ENCODE data around the gene CLPTM1L.

DNA sequence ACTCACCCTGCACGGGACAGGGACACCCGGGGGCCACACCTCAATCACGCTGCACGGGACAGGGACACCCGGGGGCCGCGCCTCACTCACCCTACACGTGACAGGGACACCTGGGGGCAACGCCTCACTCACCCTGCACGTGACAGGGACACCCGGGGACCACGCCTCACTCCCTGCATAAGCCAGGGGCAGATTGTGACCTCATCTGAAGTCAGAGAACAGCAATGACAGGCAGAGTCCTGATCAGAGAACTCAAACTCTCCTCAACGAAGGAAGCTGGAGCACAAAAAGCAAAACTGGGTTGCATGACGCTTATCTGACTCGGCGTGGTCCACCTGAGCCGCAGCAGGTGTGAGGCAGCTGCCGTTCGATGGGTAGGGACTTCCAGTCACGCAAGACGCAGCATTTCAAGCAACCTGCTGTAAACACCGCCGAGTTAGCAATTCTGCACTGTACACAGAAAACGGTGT is 53.3 kb downstream of the CLPTM1L start:
- TF ChIP-seq, protein P1, sequence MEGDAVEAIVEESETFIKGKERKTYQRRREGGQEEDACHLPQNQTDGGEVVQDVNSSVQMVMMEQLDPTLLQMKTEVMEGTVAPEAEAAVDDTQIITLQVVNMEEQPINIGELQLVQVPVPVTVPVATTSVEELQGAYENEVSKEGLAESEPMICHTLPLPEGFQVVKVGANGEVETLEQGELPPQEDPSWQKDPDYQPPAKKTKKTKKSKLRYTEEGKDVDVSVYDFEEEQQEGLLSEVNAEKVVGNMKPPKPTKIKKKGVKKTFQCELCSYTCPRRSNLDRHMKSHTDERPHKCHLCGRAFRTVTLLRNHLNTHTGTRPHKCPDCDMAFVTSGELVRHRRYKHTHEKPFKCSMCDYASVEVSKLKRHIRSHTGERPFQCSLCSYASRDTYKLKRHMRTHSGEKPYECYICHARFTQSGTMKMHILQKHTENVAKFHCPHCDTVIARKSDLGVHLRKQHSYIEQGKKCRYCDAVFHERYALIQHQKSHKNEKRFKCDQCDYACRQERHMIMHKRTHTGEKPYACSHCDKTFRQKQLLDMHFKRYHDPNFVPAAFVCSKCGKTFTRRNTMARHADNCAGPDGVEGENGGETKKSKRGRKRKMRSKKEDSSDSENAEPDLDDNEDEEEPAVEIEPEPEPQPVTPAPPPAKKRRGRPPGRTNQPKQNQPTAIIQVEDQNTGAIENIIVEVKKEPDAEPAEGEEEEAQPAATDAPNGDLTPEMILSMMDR (IDR thresholded peaks at IDR 0.05) = no peak
- TF ChIP-seq EZH2 (IDR thresholded peaks at IDR 0.05; ENCODE audit: borderline replicate concordance, insufficient read depth, low read depth, low read length, poor library complexity, severe bottlenecking) = no peak
